Hepatocyte (in vitro differentiated cells): ENCODE measurements around the gene CFAP161.

Experiments used
- EZH2 ChIP-seq: fragments of 200-600 bp; sonication (generic); IDR thresholded peaks from 2 replicates; pipeline ENCODE4 v1.6.1; 2016; ENCODE audit warnings: antibody characterized with exemption, mild to moderate bottlenecking, borderline replicate concordance
- EZH2phosphoT487 ChIP-seq: fragments of 200-600 bp; sonication (generic); IDR thresholded peaks from one replicate; pipeline ENCODE4 v1.6.1; 2018; ENCODE audit warnings: antibody characterized with exemption, mild to moderate bottlenecking, low read depth, moderate library complexity; ENCODE audit not compliant: unreplicated experiment, severe bottlenecking
- TF ChIP-seq, protein P1 (sequence below): fragments of 200-600 bp; sonication (generic); IDR thresholded peaks from 2 replicates; pipeline ENCODE4 v1.5.1; 2016; ENCODE audit warnings: antibody characterized with exemption, mild to moderate bottlenecking; ENCODE audit not compliant: poor library complexity

DNA sequence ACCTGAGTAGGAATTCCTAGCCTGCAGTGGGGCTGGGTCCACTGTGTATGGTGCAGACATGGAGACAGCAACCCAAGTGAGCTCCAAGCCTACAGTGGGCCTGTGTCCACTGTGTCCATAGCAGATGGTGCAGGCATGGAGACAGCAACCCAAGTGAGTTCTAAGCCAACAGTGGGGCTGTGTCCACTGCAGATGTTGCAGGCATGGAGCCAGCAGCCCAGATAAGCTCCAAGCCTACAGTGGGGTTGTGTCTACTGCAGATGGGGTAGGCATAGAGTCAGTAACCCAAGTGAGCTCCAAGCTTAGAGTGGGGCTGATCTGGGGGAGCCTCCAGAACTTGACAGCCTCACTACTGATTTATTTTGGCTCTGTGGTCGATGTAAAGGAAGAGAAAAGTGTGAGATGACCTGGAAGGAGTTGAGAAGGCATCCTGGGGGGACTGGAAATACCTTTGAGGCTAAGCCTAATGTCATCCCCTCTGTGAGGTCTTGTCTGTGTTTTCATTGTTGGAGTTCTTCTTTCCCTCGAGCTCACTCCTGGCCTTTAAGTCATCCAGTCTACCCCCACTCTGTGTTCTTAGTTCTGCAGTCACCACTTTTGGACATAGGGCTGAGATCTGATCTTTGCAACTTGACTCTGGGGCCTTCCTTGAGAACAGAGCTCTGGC lies 40.2 kb downstream of the CFAP161 start:
- TF ChIP-seq EZH2phosphoT487: no peak
- TF ChIP-seq, protein P1, sequence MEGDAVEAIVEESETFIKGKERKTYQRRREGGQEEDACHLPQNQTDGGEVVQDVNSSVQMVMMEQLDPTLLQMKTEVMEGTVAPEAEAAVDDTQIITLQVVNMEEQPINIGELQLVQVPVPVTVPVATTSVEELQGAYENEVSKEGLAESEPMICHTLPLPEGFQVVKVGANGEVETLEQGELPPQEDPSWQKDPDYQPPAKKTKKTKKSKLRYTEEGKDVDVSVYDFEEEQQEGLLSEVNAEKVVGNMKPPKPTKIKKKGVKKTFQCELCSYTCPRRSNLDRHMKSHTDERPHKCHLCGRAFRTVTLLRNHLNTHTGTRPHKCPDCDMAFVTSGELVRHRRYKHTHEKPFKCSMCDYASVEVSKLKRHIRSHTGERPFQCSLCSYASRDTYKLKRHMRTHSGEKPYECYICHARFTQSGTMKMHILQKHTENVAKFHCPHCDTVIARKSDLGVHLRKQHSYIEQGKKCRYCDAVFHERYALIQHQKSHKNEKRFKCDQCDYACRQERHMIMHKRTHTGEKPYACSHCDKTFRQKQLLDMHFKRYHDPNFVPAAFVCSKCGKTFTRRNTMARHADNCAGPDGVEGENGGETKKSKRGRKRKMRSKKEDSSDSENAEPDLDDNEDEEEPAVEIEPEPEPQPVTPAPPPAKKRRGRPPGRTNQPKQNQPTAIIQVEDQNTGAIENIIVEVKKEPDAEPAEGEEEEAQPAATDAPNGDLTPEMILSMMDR: no peak
- no peak for TF ChIP-seq EZH2
